Activated CD4-positive, CD25-positive, alpha-beta regulatory T cell treated with anti-CD3 and anti-CD28 coated beads, Interleukin-2, amount 50 U/mL, for 16 hours (primary cell): ENCODE results near the gene YY1.
"Not testable (repeated sequence)": the region's sequence is repeated elsewhere in the genome, so short reads cannot be mapped to it uniquely, and the experiment has no call there.

Experiments used
- DNase-seq: peaks from one replicate; pipeline ENCODE4 v3.0.0-alpha.2; 2020; ENCODE audit warnings: low read depth, low spot score

YY1 gene

DNA sequence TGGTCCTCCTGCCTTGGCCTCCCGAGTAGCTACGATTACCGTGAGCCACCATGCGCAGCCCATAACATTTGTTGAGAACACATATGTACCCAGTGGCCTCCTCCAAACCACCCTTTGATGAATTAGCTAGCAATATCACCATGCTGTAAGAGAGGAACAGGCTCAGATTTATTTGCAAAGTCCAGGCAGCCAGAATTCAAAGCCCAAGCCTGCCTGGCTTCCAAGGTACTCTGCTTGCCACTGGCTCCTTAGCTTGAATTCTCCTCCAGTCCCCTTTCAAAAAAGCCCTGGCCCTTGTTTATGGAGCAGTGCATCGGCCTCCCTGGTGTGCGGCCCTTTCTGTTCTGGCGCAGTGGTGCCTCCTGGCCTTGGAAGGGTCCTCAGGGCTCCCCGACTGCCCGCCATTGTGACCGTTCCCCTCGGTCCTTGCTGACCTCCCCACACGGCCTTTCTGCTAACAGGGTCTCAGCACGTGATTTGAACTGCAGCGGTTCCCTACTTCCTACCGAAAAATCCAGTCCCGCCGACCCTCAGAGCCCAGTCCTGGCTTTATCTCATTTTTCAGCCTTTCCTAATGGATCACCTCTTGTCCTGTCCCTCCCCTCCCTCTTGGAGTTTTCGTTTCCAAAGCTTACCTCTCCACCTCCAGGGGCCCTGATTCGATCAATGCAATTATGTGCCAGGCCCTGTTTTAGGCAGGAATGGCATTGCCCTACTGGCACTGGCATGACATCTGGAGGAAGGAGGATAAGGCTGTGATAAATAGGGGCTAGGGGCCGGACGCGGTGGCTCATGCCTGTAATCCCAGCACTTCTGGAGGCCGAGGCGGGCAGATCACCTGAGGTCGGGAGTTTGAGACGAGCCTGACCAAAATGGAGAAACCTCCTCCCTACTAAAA, 45.3 kb downstream of the YY1 start:
- no peak for DNase-seq

DNA sequence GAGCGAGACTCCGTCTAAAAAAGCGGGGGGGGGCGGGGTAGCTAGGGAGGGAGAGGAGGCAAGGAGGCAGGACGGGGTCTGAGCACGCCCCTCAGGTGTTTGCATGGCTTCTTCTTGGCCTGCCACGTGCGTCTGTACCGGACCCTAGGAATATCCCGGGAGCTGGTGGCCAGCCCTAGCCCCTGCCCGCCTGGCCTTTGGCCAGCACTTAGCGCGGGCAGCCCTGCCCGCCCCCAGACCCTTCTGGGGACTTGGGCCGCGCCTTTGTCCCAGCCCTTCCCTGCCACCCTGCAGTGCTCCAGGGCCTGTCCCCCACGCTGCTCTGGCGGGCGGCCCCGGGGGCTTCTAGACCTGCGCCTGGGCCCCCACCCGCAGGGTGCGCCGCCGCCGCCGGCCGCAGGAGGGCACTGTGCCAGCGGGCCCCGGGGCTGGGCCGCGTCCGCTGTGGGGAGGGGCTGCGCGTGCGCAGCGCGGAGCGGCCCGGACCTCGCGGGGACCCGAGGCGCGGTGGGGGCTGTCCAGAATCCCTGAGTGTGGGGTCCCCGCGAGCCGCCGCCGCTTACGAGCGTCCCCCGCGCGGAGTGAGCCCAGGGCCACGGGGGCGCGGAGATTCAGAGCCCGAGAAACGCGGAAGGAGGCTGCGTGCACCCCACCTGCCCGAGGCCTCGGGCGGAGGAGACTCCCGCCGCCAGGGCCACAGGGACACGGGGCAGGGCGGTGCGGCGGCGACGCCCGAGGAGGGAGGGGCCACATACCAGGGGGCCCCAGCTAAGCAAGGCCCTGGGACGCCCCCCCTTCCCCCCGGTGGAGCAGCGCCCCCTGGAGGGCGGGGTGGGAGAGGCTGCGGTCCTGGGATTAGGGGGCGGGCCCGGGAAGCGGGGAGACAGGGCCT, 46.3 kb downstream of the YY1 start:
- DNase-seq = peak; percentile 54

DNA sequence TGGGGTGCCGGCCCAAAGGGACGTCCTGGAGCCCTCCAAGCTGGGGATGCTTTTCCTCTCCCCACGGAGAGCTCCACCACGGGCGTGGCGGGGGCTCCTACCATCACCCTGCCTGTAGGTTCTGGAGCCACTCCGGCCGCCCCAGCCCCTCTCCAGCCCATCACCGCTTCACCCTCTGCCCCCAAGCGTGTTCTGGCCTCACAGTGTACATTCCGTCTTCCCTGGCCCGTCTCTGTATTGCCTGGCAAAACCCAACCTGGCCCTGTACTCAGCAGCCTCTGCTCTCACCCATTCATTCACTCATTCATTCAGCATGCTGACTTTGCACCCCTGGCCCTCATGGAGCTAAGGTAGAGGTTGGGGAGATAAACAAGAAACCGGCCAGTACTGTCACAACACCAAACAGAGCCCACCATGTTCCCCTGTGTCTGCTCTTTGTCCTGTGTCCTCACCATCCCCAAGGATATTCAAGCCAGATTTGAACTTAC, 47.0 kb downstream of the YY1 start:
- no peak for DNase-seq

DNA sequence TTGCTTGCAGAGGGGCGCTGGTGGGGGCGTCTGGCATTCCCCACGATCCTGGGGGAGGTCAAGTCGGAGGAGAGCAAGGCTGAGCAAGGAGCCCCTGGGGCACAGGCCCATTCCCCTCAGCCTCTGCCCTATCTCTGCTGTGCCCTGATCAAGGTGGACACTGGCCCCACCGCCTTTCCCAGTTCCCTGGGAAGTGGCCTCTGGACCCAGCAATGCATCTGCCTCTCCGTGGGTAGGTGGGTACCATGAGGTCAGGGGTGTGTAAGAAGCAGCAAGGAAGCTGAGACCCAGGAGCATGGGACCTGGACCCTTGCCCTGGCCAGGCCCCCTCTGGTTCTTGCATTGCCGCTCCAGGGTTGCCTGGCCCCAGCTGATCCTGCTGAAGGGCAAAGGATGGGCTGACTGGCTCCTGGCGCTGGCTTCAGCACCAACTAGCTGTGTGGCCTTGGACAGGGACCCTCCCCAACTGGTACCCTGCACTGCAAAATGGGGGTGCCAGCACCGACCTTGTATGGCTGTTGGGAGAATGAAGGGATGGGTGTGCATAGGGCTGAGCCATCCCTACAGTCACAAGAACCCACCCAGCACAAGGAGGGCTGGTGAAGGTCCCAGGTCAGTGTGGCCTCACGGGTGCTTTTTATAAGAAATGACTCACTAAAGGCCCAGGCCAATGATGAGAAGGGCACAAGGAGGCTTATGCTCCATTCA, 47.7 kb downstream of the YY1 start:
- no peak for DNase-seq

DNA sequence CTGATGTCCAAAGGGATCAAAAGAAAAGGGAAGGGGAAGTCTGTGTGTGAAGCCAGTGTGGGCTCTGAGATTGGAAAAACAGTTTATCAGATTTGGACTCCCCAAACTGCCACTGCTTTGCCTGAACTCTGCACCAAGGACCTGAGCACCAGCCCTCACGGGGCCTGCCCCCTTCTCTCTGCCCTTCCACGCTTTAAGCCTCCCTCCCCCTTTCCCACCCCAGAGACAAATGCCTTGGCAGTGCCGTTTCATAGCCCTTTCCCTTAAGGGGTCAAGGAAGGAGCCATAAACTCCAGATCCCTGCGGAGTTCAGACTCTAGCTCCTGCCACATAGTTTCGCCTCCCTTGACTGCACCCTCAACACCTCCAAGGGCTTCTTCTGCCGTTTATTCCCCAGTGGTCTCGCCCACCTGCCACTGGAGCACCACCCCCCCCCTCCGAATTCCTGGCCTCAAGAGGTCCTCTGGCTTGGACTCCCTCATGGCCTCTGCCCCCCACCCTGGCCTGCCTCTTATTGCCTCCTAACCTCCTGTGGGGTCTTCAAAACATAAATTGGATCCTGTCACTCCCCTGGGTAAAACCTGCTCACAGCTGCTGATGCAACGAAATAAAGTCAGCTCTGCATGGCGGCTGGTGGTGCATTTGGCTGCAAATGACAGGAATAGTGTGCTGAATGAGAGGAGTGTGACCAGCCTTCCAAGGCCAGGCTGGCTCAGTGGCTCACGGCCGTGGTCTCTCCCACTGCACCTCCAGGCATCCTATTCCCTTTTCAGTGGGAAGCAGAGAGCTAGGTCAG, 48.5 kb downstream of the YY1 start:
- DNase-seq = no peak

DNA sequence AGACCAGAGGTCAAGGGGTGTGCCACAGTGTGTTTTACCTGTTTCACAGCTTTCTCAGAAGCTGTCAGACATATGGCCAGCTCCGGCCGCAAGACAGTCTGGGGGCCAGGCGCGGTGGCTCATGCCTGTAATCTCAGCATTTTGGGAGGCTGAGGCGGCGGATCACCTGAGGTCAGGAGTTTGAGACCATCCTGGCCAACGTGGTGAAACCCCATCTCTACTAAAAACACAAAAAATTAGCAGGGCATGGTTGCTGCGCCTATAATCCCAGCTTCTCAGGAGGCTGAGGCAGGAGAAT, 49.0 kb downstream of the YY1 start:
- not testable (repeated sequence) for DNase-seq

DNA sequence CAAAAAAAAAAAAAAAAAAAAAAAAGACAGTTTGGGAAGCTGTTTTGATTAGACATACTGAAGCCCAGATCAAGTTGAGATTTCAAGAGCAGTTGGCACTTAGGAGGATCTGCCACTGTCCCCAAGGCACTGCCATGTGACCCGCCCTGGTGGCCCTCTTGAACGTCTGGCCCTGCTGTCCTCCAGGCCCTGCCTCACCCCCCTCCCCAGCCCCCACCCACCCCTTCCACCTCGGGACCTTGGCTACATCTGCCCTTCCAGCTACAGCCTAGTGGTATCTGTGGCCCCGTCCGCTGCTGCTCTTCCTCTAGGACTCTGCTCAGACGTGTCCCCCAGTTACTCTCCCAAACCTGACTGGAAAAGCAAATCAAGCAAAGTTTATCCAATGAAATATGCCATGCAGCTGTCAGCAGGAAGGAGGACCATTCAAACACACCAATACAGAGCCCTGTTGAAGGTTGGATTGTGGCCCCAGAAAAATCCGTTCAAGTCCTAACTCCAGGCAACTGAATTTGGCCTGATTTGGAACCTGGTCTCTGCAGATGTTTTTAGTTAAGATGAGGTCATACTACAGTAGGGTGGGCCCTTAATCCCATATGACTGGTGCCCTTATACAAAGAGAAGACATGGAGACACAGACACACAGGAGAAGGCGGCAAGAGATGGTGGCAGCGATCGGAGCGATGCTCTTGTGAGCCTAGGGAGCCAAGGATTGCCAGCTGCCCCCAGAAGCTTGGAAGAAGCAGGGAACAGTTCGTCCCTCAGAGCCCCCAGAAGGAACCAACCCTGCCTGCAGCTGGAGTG, 49.6 kb downstream of the YY1 start:
- DNase-seq = no peak

DNA sequence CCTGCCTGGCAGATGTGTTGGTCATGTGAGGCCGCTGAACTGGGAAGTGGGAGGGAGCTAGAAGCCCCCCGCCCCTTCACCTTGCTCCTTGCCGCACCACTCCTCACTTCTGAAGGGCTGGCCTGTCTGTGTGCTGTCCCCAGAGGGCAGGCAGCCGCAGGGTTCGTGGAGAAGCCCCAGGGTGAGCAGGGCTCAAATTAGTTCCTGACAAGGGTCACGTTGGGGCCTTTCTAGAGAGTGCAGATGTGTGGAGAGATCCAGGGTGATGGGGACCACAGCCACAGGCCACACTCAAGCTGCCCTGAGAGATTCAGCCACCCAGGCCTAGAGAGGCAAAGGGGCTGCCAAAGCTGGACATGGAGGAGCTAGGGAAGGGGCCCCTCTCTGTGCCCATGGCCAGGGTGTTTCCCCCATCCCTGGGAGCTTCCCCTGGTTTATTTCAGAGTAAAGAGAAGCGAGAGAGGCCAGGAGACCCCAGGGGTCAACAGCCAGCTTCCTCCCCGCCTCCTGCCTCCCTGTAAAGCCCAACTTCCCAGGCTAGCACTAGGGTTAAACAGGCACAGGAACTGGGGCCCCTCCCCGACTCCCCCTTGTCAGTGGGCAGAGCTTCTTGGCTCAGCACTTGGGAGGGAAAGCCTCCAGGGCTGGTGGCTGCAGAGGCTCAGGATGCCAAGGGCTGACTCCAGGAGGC, 51.1 kb downstream of the YY1 start:
- no peak for DNase-seq

DNA sequence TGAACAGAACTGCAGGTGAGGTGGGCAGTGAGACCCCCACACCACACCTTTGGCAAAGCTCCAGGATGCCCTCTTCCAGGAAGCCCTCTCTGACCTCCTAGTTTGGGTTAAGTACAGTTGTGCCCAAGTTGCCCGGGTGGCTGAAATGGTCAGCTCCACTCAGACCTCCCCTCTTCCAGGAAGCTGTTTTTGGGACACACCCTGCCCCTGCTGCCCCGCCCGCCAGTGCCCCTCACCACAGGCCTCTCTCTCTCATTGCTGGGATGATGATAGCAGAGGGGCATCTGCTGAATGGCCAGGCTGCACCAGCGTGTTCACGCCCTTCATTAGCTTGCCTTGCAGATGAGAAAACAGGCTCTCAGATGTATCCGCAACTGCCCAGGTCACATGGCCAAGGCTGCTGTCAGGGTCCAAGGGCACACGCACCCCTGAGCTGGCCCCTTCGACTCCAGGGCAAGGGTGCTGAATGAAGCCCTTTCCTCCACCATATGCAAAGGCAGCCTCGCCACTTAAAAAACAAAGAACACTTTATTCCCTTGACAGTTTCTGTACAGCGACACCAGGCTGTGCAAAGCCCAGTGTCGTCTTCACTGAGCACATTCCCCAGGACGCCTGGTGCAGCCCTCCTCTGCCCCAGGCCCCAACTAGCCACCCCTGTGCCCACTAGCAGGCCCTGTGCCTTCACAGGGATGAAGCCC, 51.8 kb downstream of the YY1 start:
- no peak for DNase-seq

DNA sequence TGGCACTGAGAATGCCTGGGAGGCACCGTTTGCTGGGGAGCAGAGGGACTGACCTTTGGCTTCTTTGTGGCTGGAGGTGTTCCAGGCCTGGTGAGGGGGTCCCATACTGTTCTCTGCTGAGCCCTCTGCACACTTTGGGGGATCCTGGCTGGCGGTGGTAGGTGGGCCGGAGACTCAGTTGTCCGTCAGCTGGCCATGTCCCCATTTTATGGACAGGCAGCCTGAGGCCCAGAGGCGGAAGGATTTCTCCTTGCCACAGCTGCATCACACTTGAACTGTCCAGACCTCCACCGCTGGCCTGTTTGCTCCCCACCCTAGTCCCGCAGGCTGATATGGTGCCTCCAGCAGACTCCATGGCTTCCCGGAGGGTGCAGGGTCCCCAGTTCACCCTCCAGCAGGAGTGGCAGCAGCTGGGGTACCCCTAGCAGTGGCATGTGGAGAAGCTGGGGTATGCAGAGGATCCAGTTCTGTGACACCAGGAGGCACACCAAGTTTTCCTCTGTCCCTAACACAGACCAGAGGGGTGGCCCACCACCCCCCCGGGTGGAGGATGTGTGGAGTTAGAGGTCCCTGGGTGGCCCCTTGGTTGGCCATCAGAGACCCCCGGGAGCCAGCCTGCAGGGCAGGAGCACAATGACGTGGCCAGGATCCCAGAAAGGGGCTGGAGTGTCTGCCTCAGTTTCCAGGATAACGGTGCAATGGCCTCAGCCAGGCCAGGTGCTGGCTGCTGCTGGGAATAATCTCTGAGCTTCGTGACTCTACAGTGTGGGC, 52.5 kb downstream of the YY1 start:
- no peak for DNase-seq

DNA sequence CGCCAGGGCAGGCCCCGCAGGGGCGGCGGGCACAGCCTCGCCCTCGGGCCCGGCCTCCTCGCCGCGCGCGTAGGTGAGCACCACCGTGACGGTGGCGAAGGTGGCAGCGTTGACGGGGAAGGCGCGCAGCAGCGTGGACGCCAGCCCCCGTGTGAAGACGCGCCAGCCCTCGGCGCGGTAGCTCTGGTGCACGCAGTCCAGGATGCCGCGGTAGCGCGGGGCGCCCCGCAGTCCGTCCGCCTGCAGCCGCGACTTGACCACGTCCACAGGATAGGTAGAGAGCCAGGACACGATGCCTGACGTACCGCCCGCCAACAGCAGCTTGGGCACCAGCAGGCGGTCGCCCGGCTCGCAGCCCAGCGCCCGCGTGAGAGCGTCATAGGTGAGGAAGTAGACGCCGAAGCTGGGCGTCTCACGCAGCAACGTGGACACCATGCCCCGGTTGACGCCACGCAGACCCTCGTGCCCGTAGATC, 53.4 kb downstream of the YY1 start:
- no peak for DNase-seq

DNA sequence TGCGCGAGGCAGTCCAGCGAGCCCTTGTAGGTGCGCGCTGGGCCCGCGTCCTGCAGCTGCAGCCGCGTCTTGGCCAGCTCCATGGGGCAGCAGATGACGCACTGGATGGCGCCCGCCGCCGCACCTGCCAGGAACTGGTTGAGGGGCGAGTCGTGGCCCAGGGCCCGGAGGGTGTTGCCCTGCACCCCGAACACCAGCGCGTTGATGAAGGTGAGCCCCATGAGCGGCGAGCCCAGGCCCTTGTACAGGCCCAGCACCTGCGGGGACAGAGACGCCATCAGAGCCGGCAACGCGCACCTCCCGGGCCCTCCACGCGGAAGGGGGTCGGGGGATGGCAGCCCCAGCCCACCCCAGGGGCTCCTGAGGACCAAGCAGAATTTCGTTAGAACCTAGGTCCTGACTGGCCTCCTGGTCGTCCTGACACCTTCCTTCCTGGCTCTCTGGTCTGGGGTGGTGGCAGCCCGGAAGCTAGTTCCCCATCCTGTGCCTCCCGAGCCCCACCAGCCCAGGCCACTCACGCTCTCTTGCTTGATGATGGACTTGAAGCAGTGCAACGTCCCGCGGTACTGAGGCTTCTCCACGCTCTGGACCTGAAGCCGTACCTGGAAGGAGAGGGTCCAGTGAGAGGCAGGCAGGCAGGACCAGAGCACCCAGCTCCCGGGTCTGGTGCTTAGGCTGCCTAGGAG, 54.0 kb downstream of the YY1 start:
- DNase-seq = no peak

DNA sequence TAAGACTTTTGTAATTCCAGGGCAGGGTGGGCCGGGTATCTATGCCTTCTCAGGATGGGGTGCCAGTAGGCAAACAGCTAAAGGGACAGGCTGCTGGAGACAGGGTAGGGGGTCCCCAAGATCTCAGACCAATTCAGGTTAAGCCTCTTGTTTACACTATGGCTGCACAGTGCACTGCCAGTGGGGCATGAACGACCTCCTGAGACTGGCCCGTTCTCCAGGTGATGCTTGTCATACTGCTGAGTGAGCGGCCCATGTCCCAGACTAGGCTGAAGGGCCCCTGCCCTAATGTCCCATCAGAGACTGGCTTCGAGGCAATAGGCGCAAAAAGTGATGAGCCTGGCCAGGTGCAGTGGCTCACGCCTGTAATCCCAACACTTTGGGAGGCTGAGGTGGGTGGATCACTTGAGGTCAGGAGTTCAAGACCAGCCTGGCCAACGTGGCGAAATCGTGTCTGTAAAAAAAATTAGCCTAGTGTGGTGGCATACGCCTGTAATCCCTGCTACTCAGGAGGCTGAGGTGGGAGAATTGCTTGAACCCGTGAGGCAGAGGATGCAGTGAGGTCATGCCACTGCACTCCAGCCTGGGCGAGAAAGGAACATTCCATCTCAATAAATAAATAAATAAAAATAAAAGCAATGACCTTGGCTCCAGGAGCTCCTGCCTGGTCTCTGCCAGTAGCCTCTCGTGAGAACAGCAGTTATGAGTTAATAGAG, 54.7 kb downstream of the YY1 start:
- no peak for DNase-seq

DNA sequence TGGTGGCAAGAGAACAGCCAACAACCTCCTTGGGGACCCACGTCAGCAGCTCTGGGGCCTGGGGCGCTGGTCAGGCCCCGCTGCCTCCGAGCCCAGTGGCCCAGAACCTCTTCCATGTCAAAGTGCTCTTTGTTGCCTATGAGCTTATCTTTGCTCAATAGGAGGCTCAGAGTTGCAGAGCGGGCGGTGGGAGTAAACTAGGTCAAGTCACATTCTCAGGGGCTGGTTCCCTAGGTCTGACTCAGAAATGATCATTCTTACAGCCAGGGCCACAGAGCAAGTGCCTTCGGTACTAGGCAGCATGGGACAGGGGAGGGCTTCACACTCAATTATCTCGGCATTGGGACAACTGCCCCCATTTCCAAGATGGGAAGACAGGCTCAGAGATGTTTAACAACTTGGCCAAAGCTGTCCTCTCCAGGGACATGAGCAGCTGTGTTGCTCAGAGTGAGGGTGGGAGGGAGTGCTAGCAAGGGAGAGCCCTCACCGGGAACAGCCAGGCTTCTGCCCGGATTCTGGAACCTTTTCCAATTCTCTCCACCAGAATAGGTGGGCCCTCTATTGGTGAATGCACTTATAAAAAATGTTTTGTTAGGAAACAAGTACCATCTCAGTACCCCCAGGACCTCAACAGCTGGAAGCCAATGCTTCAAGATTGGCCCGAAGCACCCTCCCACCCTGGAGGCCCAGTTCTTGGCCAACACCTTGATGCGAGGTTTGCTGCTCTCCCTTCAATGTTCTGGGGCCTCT, 55.4 kb downstream of the YY1 start:
- DNase-seq = no peak

DNA sequence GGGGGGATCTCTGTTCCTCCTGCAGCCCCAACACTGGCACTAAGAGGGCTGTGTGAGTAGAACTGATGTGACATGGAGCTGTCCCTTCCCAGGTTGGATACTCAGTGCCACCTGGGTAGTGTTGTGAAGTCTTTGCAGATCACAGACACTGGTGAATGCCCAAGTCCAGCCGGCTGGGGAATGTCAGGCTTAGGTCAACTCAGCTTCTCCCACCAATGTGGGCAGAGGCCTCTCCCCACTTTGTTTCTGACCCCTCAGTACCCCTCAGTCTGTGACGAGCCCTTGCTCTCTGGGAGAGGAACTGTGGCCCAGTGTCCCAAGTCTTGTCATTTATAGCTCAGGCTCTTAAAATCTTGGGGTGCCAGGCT, 56.0 kb downstream of the YY1 start:
- DNase-seq = no peak

DNA sequence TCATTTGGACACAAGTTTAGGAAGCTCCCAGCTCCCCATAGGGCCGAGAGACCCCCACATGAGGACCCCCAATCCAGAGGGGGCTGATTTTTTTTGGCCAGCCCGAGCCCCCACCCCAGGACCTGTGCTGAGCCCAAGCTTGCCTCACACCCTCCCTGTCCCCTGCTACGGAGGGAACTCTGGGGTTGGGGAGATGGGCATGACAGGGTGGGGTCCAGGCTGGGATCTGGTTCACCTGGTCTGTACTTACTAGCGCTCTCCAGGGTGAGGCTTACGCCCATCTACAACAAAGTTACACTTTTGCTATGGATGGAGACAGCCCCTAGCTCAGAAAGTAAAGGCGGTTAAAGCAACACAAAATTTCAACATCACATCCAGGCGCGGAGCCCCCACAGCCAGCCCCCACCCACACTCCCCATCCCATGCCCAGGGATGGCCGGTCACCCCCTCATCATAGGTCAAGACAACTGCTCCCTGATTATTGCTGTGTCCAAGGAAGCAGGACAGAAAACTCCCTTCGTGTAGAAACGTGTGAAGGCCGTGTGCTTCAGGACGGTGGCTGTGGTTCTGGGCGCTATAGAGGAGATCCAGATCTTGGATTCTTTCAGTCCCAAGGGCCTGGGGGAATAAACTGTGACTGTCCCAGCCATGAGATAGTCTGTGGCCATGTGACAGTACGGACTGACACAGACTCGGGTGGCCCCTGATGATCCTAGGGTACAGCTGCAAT, 56.6 kb downstream of the YY1 start:
- DNase-seq = no peak
